Fibroblast of the conjunctiva (primary cell): ENCODE data around the gene GSAP.
"Not testable (repeated sequence)": the region's sequence is repeated elsewhere in the genome, so short reads cannot be mapped to it uniquely, and the experiment has no call there.

Experiments
- DNase-seq: peaks from one replicate; pipeline ENCODE4 v3.0.0-alpha.2; 2010; ENCODE audit warnings: low read depth

Gene GSAP, protein sequence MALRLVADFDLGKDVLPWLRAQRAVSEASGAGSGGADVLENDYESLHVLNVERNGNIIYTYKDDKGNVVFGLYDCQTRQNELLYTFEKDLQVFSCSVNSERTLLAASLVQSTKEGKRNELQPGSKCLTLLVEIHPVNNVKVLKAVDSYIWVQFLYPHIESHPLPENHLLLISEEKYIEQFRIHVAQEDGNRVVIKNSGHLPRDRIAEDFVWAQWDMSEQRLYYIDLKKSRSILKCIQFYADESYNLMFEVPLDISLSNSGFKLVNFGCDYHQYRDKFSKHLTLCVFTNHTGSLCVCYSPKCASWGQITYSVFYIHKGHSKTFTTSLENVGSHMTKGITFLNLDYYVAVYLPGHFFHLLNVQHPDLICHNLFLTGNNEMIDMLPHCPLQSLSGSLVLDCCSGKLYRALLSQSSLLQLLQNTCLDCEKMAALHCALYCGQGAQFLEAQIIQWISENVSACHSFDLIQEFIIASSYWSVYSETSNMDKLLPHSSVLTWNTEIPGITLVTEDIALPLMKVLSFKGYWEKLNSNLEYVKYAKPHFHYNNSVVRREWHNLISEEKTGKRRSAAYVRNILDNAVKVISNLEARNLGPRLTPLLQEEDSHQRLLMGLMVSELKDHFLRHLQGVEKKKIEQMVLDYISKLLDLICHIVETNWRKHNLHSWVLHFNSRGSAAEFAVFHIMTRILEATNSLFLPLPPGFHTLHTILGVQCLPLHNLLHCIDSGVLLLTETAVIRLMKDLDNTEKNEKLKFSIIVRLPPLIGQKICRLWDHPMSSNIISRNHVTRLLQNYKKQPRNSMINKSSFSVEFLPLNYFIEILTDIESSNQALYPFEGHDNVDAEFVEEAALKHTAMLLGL

DNA sequence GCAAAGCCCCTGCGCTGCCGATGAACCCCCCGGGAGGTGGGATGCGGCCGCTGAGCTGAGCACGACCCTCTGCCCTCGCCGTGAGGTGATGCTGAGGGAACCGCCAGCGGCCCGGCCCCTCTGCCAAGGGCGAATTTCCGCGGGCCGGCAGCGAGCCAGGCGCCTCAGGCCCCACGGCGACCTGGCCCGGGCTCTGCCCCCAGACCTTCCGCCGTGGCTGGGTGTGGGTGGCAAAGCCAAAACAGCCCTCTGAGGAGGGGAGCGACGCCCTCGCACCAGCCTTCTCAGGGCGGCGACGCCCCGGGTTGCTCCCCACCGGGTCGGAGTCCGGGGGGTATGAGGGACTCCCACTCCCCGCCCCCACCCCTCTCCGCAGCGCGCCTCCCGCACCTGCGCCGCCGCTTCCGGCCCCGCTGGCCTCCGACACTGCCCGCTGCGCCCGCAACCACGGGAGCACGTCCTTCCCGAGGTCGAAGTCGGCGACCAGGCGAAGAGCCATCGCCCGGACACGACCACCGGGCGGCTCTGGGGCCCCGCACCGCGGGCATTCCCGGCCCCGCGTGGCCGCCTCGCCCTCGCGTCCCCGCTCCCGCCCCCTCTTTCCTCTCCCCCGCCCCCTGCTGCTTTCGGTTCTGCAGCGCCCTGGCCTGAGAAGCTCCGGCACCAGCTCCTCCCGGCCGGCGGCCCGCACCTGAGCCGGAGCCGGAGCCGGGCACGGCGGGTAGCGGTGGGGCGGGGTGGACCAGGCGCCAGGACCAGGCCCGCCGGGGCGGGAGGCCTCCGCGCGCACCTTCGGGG, at the start of gene GSAP:
Gene GSAP, minus strand, starts transcription at position 527 of the 798 bp plus-strand sequence. Its CDS starts 28 bp downstream, at position 499.
- DNase-seq: no peak

DNA sequence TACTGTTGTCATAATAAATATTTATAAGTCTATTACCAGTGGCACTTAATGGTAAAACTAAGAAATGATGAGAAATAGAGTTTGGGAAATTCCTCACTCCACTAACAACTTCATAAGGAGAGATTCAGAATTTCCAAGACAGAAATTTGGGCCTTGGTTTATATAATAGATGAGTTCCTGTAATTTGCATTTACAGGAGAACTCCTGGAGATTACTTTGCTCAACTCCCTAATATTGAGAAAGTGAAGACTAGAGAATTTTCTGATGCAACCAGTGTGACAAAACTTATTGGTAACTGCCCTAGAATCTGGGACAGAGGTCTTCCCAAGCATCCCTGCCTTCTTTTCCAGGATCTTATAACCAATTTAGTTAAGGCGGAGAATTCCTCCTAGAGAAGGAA, 49.1 kb upstream of the GSAP start:
- DNase-seq: peak; percentile 14

DNA sequence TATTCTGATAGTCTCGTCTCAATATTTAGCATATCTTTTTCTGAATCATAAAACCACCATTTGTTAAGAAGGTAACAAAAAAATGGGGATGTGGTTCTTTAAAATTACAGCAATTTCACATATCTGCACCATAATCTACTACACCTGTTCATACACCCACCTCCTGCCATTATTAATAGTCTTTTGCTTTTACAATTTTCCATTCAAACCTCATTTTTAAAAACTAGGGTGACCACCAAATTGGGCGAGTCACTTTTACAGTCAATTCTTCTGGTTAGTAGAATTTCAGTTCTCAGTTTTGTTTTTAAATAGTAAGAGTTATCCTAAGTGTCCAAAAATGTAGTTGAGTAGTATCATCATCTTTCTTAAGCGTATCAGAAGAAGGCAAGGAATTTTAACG, 48.4 kb upstream of the GSAP start:
- DNase-seq: no peak

DNA sequence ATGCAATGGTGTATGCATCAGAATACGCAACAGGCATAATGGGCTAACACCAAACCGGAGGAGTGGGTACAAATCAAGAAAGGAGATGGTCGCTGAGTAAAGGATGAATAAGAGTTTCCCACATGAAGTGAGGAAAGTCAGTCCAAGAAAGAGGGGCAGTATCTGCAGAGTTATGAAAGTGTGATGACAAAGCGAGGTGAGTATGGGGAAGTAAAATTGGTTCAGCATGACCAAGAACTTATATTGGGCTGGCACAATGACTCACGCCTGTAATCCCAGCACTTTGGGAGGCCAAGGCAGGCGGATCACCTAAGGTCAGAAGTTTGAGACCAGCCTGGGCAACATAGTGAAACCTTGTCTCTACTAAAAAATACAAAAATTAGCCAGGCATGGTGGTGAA, 47.5 kb upstream of the GSAP start:
- not testable (repeated sequence) for DNase-seq

DNA sequence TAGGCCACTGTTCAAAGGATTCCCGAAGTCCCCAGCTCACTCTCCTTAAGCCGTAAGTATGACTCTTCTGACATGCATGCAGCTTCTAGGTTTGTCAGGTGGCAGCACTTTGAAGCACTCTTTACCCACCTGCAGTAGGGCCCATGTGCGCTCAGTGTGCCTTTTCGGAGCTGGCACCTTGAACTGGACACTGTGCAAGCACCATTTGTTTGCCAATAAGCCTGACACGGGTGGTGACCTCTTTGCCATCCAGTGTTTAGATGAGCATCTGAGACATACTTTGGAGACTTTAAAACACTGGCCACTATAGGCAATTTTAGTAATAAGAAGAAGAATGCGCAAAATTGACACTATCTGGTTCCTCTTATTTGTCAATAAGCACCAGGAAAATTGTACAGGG, 45.7 kb upstream of the GSAP start:
- DNase-seq: no peak

DNA sequence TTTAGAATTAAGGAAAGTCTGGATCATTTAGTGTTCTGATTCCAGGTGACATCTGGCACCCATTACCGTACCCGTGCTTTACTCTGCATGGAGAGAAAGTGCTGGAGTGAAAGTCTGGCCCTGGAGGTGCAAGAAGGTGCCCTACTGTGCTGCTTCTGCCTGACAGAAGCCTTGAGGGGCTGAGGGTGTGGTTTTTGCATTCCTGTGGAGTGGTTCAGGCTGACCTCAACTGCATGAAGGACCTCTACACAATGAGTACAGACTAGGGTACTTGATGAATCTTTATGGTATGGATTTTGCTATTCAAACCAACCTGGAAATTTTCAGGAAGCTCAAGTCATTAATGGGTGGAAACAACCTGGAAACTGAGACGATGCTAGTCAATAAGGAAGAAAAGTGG, 45.1 kb upstream of the GSAP start:
- no peak for DNase-seq

DNA sequence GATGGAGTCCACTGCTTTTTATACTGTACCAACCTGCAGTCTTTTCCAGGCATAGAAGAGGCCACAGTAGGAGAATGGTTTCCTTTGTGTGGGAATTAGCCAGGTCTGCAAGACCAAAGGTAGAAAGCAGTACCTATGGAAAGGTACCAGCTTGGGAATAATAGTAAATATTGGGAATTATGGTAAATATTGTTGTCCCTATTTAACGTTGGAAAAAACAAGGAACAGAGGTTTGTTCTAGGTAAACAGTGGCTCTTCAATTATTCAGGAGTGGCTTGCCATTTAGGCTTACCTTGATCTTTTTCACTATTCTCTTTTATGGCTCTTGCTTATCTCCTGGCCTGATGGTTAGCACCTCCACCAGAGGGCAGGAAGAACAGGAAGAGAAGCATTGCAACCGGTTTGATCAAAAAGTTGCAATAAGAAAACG, 43.9 kb upstream of the GSAP start:
- DNase-seq: no peak

DNA sequence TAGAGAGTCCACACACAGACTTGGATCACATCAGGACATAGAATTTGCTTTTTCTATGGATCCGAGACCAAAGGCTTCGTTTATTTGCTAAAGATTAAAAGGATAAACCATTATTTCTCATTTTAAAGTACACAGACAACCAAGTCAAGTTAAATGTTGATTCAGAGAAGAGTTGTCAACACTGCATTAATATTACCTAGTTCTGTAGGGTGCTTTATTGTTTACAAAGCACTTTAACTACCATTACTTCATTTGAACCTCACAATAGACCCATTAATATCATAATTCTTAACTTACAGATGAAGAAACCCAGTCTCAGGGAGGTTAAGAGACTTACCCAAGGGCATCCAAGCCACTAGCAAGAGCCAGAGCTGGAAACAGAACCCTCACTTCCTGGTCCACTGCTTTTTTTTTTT, 43.2 kb upstream of the GSAP start:
- no peak for DNase-seq

DNA sequence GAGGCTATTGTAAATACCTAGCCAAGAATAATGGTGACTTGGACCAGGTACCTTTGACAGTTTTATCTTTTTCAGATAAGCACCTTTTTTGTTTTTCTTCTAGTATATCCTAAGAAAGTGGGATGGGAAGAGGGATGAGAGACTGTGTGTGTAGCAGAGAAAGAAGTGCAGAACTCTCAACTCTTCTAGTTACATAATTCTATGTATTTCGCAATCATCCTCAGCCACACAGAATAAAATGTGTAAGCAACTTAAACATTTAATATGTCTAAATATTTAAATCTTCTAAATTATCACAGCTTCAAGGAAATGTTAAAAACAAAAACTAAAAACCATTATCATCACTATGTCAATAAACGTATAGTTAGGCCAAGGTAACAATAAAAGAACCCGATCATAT, 42.6 kb upstream of the GSAP start:
- DNase-seq: no peak

DNA sequence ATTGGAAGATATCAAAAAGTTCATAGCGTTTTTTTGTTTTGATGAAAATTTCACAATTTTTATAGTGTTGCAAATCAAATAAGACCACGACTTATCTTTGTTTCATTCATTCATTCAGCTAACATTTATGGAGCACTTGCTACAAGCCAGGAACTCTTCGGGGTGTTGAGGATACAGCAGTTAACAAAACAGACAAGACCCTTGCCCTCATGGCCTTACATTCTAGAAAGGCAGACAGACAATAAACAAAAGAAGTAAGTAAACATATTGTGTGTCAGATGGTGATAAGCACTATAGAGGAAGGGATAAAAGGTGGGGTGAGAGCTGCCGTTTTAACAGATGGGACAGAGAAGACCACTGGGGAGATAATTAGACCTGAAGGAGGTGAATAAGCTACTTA, 41.6 kb upstream of the GSAP start:
- no peak for DNase-seq

DNA sequence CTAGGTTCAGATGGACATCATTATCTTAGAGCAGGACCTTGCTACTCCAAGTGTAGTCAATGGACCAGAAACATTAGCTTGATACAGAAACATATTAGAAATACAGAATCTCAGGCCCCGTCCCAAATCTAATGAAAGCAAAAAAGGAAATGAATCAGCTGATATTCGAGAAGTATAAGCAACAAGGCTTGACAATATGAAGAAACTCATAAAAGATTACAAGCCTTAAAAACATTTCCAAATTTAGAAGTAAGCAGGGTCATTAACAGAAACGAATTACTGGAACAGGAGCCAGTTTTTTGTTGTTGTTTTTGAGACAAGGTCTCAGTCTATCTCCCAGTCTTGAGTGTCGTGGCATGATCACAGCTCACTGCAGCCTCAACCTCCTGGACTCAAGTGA, 40.5 kb upstream of the GSAP start:
- DNase-seq: no peak

DNA sequence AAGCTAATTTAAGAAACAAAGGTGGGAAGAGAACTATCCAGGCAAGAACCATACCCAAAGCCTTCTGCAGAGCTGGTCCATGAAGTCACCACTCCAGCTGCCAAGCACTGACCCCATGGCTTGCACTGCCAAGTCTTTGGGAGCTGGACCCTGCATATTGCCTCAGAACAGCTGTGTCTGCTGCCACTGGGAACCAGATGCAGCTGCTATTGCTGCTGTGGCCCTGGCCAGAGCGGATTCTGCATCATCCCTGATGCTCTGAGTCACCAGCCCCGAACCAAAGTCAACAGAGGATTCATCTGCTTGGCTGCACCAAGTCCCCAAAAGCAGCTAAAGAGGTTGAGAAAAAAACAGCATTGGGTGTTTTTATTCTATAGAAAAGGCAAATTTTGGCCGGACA, 39.2 kb upstream of the GSAP start:
- peak; percentile 82 for DNase-seq

DNA sequence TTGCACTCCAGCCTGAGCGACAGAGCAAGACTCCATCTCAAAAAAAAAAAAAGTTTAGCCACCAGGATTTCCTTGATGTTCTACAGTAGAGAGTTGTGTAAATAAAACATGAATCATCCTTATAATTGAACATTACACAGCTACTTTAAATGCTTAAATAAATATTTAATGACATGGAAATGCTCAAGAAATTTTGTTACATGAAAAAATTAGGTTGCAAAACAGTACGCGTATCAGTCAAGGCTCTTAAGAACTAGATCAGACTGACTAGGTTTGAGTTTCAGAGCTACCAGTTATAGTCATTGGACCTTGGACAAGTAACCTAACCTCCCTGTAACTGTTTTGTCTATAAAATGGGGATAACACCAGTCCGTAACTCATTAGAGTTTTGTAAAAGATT, 38.7 kb upstream of the GSAP start:
- no peak for DNase-seq

DNA sequence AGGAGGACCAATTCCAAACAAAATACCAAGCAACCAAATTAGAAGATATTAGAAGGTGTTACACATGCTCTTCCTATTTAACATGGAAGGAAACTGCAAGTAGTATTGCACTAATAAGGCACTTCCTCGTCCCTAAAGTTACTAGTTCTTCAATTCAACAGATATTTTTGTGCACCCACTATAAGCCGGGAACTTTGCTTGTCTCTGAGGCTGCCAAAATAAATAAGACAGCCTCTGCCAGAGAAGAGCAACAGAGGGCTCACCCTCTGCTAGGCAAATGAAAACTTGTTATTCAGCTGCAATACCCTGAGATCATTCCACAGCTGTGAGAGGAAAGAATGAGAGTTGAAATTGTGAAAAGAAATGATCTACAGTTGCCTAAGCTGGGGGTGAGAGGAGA, 37.4 kb upstream of the GSAP start:
- peak; percentile 55 for DNase-seq

DNA sequence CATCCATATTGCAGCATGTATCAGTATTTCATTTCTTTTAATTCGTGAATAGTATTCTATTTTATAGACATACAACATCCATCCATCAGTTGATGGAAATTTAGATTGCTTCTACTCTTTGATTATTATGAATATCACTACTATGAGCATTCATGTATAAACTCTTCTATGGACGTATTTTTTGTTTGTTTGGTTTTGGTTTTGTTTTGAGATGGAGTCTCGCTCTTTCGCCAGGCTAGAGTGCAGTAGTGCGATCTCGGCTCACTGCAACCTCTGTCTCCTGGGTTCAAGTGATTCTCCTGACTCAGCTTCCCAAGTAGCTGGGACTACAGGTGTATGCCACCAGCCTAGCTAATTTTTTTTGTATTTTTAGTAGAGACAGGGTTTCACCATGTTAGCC, 35.8 kb upstream of the GSAP start:
- not testable (repeated sequence) for DNase-seq

DNA sequence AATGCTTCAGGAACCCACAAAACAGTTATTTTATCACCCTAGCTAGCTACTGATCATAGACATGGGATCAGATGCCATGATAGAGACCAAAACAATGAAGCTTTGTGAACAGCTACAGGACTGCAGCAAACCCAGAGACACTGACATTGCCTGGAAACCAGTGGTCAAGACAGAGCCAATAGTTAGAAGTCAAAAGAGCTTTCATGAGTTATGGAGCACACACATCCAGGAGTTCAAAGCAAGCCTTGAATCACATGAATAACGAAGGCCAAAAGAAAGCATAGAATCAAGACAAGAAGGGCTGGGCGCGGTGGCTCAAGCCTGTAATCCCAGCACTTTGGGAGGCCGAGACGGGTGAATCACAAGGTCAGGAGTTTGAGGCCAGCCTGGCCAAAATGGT, 34.5 kb upstream of the GSAP start:
- DNase-seq: no peak

DNA sequence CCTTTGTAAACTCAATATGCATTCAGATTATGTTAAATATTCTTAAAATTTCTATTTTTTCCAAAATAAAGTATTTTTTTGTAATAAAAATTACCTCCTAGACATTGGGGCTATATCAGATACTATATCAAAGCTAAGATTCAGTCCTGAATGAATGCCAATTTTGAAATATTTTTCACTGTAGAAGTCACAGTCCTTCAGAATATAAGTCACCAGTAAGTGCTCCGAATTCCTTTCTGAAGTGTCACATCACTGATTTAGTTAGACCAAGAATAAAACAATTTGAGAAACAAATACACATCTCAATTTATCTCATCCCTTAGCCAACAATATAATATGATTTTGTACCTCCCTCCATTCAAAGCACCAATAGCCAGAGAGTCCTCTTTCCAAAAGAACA, 33.9 kb upstream of the GSAP start:
- DNase-seq: no peak

DNA sequence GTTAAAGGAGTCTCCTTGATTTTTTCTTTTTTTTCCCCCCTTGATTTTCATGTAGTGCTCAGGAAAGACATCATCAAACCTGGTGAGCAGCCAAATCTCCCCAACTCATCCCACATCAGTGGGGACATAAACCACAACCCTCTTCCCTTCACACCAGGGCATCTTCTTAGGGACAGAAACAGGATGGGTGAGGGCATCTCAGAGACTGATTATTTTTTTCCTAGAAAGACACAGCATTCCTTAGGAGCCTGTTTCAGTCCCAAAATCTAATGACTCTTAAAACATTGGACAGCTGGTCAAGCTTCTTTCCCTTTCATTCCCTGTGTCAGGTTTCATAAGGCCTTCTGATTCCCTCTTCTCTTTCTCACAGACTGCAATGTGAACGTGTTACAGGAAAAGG, 31.5 kb upstream of the GSAP start:
- no peak for DNase-seq

DNA sequence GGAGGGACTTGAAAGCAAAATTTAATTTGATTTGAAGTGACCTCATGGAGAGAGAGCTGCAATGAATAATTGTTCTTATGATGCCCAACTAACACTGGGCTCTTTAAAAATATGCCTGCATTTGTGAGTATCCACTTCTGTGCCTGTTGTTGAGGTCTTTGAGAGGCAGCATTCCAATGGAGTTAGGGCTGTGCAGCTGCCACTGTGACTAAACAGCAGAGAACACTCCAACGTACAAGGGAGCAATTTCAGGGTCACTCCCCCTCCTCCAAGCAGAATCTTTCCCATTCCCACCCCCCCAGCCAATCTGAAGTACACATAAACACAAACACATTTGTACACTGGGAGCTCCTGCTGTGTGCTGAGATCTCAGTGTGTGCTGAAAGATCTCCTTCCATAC, 28.0 kb upstream of the GSAP start:
- no peak for DNase-seq

DNA sequence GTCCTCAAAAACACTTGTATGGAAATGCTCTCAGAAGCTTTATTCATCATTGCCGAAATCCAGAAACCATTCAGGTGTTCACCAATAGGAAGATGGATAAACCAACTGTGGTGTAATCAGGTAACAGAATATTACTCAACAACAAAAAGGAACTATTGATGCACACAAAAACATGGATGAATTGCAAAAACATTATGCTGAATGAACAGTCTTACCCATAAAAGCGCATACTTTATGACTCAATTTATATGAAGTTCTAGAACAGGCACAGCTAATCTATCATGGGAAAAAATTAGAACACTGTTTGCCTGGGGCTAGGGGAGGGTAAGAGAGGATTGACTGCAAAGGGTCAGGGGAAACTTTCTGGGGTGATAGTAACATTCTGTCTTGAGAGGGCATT, 26.9 kb upstream of the GSAP start:
- no peak for DNase-seq

DNA sequence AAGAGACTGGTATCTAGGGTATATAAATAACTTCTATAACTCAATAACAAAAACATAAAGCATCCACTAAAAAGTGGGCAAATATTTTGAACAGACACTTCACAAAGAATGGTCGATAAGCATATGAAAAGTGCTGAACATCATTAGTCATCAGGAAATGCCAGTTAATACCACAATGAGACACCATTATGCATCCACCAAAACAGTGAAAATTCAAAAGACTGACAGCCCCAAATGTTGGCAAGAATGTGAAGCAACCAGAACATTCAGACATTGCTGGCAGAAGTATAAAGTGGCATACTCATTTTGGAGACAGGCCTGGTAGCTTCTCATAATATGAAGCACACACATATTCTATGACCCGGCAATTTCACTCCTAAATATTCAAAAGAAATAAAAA, 26.5 kb upstream of the GSAP start:
- no peak for DNase-seq

DNA sequence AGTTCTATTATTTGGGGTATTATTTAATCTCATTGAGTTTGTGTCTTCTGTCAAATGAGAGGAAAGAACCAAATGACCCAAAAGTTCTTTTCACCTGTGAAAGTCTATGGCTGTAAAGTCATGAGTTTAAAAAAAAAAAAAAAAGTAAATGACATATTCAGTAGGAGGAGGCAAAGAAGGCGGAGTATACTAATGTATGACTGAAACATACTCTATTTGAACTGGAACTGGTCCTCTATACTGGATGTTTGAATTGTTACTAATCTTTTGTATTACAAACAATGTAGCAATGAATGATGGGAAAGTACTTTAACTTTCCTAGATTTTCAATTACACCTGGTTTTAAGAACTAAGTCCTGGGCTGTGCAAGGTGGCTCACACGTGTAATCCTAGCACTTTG, 24.9 kb upstream of the GSAP start:
- DNase-seq: no peak

DNA sequence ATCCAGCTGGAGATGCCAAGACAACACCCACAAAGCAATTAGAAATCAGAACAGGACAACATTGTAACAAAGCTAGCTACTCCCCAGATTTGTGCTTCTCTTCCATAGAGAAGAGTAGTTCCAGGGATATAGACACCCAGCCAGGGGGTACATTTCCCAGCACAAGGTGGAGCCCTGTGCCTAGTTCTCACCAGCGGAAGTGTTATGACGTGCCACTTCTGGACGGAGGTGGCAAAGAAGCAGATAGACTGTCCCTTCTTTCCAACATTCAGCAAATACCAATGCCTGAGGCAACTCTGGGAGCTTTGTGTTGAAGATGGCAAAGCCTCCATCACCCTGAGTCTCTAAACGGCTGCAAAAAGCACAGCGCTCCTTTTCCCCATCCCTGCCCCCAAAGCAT, 23.4 kb upstream of the GSAP start:
- DNase-seq: no peak
